ENCODE measurements around the gene SORCS2.

DNA sequence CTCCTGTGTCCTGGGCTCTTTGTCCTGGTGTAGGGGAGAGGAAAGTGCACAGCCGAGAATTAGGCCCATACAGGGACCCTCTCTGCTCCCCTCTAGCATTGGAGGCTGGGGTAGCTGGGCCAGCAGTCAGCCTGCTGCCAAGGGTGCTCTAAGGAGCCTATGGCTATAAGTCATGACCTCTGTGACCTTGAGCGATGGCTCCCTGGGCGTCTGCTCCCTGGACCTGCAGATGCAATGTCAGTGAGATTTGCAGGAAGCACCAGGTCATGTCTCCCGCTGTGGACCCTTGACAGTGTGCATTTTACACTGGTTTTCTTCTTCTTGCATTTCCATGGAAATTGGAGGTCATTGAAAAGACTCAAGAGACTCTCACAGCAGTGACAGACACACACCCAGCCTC lies 476.5 kb downstream of the SORCS2 start:
- TF ChIP-seq EZH2 (IDR thresholded peaks at IDR 0.05) (no peak), FOXP2 (optimal IDR thresholded peaks at IDR 0.05; ENCODE audit: control extremely low read depth, extremely low read length, insufficient read depth) (no peak)

Measured in SK-N-MC (cell line).